Fibroblast of mammary gland (primary cell): Measurements from ENCODE around the gene WNT7A.
"Not testable (repeated sequence)": the region's sequence is repeated elsewhere in the genome, so short reads cannot be mapped to it uniquely, and the experiment has no call there.

Experiments
- DNase-seq: peaks from one replicate; pipeline ENCODE4 v3.0.0-alpha.2; 2010; ENCODE audit warnings: low read depth
- H3K4me3 ChIP-seq: 2 replicates; pipeline ENCODE4 v1.5.1; 2011; ENCODE audit warnings: low read depth, mild to moderate bottlenecking, low read length, moderate library complexity; ENCODE audit not compliant: control insufficient read depth
- CTCF ChIP-seq: conservative IDR thresholded peaks from 2 replicates; pipeline ENCODE4 v1.5.1; 2011; ENCODE audit warnings: low read depth, low read length, inconsistent platforms; ENCODE audit not compliant: control insufficient read depth, insufficient read depth

The WNT7A gene

GRCh38 chr3:13858768-13859520 lies 20.9 kb downstream of the WNT7A start:
- DNase-seq: no peak
- no peak overlapping the region for H3K4me3 ChIP-seq
- TF ChIP-seq CTCF: no peak

- no peak for DNase-seq
- no peak for TF ChIP-seq CTCF
- no peak overlapping the region for H3K4me3 ChIP-seq
Observed at GRCh38 chr3:13857702-13858380, 22.0 kb downstream of the WNT7A start.

GRCh38 chr3:13856628-13857027 lies 23.2 kb downstream of the WNT7A start:
- H3K4me3 ChIP-seq, DNase-seq: not testable (repeated sequence)

DNA sequence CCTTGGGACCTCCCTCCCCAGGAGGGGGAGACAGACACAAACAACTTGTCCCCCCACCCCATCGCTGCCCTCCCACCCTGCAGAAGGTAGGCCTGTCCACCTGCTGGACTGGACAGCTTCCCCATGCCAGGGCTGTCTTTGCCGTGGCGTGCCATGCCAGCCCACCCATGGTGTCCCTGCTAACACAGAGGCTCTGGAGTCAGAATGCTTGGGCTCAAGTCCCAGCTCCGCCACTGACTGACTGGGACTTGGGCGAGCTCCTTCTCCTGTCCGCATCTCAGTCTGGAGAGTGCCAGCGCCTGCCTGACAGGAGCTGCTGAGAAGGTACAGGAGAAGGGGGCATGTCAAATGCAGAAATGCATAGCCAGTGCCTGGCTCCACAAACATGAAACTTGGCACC lies 23.9 kb downstream of the WNT7A start:
- no peak overlapping the region for H3K4me3 ChIP-seq
- no peak for TF ChIP-seq CTCF
- no peak for DNase-seq

GRCh38 chr3:13854492-13854891 lies 25.4 kb downstream of the WNT7A start:
- TF ChIP-seq CTCF: no peak
- DNase-seq: no peak
- no peak overlapping the region for H3K4me3 ChIP-seq

- no peak for TF ChIP-seq CTCF
- no peak for DNase-seq
Observed at GRCh38 chr3:13853978-13854296, 25.9 kb downstream of the WNT7A start.

DNA sequence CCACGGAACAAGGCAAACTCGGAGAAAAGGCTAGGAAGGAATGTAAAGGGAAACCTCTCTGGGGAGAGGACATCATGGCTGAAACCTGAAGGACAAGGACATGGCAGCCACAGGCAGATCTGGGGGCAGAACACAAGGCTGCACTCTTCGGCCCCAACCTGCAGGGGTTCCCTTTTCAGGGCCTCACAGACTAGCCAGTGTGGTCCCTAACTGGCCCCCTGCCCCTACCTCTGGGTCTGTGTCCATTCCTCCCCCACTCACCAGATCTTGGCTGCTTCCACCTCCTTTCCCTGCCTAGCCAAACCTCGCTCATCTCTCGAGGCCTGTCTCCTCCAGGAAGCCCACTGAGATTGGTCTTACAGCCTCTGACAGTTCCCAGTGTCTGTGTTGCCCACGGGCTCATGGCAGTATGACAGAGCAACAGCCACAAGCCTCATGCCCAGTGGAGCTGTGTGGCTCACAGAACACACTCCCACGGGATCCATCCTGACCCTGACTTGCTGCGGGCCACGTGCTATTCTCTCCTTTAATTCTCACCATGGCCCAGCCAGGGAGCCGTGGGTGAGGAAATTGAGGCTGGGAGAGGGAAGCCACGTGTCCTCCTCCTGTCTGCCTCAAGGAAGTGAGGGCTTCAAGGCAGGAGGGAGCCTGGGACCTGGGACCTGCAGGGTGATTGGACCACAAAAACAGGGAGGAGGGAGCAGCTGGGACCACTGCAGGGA lies 26.5 kb downstream of the WNT7A start:
- H3K4me3 ChIP-seq: no peak overlapping the region
- TF ChIP-seq CTCF: no peak
- no peak for DNase-seq

More at GRCh38 chr3:13853978-13854296, 25.9 kb downstream of the WNT7A start:
- no peak overlapping the region for H3K4me3 ChIP-seq
